ENCODE data around the gene FLYWCH2. TPM values are rescaled to one million over a fixed set of nuclear protein-coding genes. Genes with fewer than 3 reads are reported as not detected.

FLYWCH2 gene
- total and polyA plus RNA-seq, 2 of the 13 experiments (the other 11 are each of a cell fraction or from before 2014, with no cell fraction given): 16.9 to 19.8 TPM

- TF ChIP-seq THAP8 (CRISPR knock-in tag; IDR thresholded peaks at IDR 0.05; ENCODE audit: borderline replicate concordance) (0 out of 2 replicates have a peak, but pooled peaks have one; percentile 48), ZNF572 (CRISPR knock-in tag; IDR thresholded peaks at IDR 0.05) (0 out of 2 replicates have a peak, but pooled peaks have one; percentile 21), ZNF414 (CRISPR knock-in tag; IDR thresholded peaks at IDR 0.05) (no peak), ZNF543 (CRISPR knock-in tag; IDR thresholded peaks at IDR 0.05) (no peak), NFIC (IDR thresholded peaks at IDR 0.05; ENCODE audit: low read length) (no peak), NR2F2 (IDR thresholded peaks at IDR 0.05; ENCODE audit: borderline replicate concordance, low read depth) (peak; percentile 20; the same call in 1 of the 2 replicates), SNAI1 (CRISPR knock-in tag; IDR thresholded peaks at IDR 0.05; ENCODE audit: borderline replicate concordance) (no peak), ZBTB39 (CRISPR knock-in tag; IDR thresholded peaks at IDR 0.05) (0 out of 2 replicates have a peak, but pooled peaks have one; percentile 20), ZBTB42 (CRISPR knock-in tag; IDR thresholded peaks at IDR 0.05) (no peak), ZNF468 (CRISPR knock-in tag; IDR thresholded peaks at IDR 0.05) (no peak), ZNF432 (CRISPR knock-in tag; IDR thresholded peaks at IDR 0.05; ENCODE audit: borderline replicate concordance) (no peak), ZBTB3 (CRISPR knock-in tag; IDR thresholded peaks at IDR 0.05; ENCODE audit: borderline replicate concordance, low read depth) (no peak), MTF2 (CRISPR knock-in tag; IDR thresholded peaks at IDR 0.05; ENCODE audit: borderline replicate concordance) (peak; percentile 43; the same call in 1 of the 2 replicates), EED (CRISPR knock-in tag; IDR thresholded peaks at IDR 0.05) (0 out of 2 replicates have a peak, but pooled peaks have one; percentile 47), ZC3H13 (CRISPR knock-in tag; IDR thresholded peaks at IDR 0.05) (peak; percentile 80), ZNF615 (CRISPR knock-in tag; IDR thresholded peaks at IDR 0.05; ENCODE audit: borderline replicate concordance) (0 out of 2 replicates have a peak, but pooled peaks have one; percentile 66), KDM5A (IDR thresholded peaks at IDR 0.05; ENCODE audit: borderline replicate concordance, low read length) (peak; percentile 39; the same call in 1 of the 2 replicates), CCDC6 (CRISPR knock-in tag; IDR thresholded peaks at IDR 0.05) (peak; percentile 7; the same call in 1 of the 2 replicates), MBNL3 (CRISPR knock-in tag; conservative IDR thresholded peaks at IDR 0.05) (no peak), ZFP41 (CRISPR knock-in tag; IDR thresholded peaks at IDR 0.05; ENCODE audit: borderline replicate concordance) (0 out of 2 replicates have a peak, but pooled peaks have one; percentile 30), GTF2F1 (IDR thresholded peaks at IDR 0.05; ENCODE audit: low read length) (no peak), ZNF280B (CRISPR knock-in tag; IDR thresholded peaks at IDR 0.05; ENCODE audit: borderline replicate concordance) (peak; percentile 70; the same call in 1 of the 2 replicates), MIER3 (CRISPR knock-in tag; IDR thresholded peaks at IDR 0.05; ENCODE audit: borderline replicate concordance) (no peak), TEAD2 (CRISPR knock-in tag; IDR thresholded peaks at IDR 0.05) (no peak), ZNF589 (CRISPR knock-in tag; conservative IDR thresholded peaks at IDR 0.05) (peak; percentile 66)
Observed at GRCh38 chr16:2904922-2905240, 21.9 kb downstream of the FLYWCH2 start (continued).

Data from HepG2 (cell line).